ENCODE measurements around the gene PTPRT. TPM values are rescaled to one million over a fixed set of nuclear protein-coding genes. Genes with fewer than 3 reads are reported as not detected.

PTPRT gene
- total RNA-seq, 1 experiment from 2014 or later: 0.13 TPM

- no peak overlapping the region for H3K27ac Mint-ChIP-seq
- H3K79me1 ChIP-seq (ENCODE audit: insufficient read depth, low read depth, low read length, poor library complexity, severe bottlenecking): no peaks in the 10 kb centered on the region
- H2BK15ac ChIP-seq (ENCODE audit: low read depth, low read length): no peak overlapping the region
- no peak overlapping the region for H2BK20ac ChIP-seq (ENCODE audit: low read depth, low read length, poor library complexity, severe bottlenecking)
- H2AK5ac ChIP-seq (ENCODE audit: insufficient read length, low read length): no peak overlapping the region
- no peaks in the 10 kb centered on the region for H3K4me1 ChIP-seq (ENCODE audit: insufficient read depth, low read length)
- no peak overlapping the region for H2BK12ac ChIP-seq (ENCODE audit: insufficient read length, low read depth, low read length)
- no peaks in the 10 kb centered on the region for H3K23me2 ChIP-seq (ENCODE audit: insufficient read length, low read depth, low read length, poor library complexity, severe bottlenecking)
- no peak overlapping the region for H3K23ac ChIP-seq (ENCODE audit: insufficient read length, low read depth, low read length)
- H4K8ac ChIP-seq (replicated peaks; ENCODE audit: insufficient read length, low read depth, low read length): no peak overlapping the region
- no peak overlapping the region for H3K18ac ChIP-seq (ENCODE audit: insufficient read length, low read depth, low read length)
- no peak overlapping the region for H2BK120ac ChIP-seq (ENCODE audit: low read depth, low read length, poor library complexity, severe bottlenecking)
- TF ChIP-seq CTCF (conservative IDR thresholded peaks at IDR 0.05): no peak
- peaks cover 2 to 3% of the 10 kb centered on the region in 2 experiments; a peak in 3 of 5 replicates for H3K9me3 Mint-ChIP-seq
- H4K5ac ChIP-seq (ENCODE audit: insufficient read length, low read depth, low read length): no peak overlapping the region
- H3K4me2 ChIP-seq (ENCODE audit: insufficient read depth, insufficient read length, low read length): no peak overlapping the region
- no peaks in the 10 kb centered on the region; a peak in 1 of 4 replicates for H3K4me1 Mint-ChIP-seq
- no peaks in the 10 kb centered on the region for H3K27me3 ChIP-seq (ENCODE audit: insufficient read depth, low read length)
- no peak overlapping the region for H3K27ac ChIP-seq (ENCODE audit: insufficient read length, low read depth, low read length)
- no peak overlapping the region for H3K56ac ChIP-seq (ENCODE audit: insufficient read length, low read depth, low read length)
- no peaks in the 10 kb centered on the region for H4K20me1 ChIP-seq (ENCODE audit: control insufficient read depth, insufficient read depth, insufficient read length)
- H3K79me2 ChIP-seq (ENCODE audit: insufficient read depth, low read length): no peaks in the 10 kb centered on the region
- H3K9me3 ChIP-seq (ENCODE audit: control insufficient read depth, low read depth, low read length): peaks cover 5% of the 10 kb centered on the region
- no peak overlapping the region for H4K91ac ChIP-seq (ENCODE audit: insufficient read length, low read depth, low read length)
- no peak overlapping the region for H3K4ac ChIP-seq (ENCODE audit: low read depth, low read length)
- no peak for DNase-seq
- no CpG with 5 or more reads among the region's 2 CpGs for WGBS (ENCODE audit: extremely low coverage, insufficient read length, low lambda C conversion rate)
- no peak overlapping the region for H3K4me3 Mint-ChIP-seq
- H2BK5ac ChIP-seq (ENCODE audit: insufficient read length, low read length): no peak overlapping the region
- H2AFZ ChIP-seq (ENCODE audit: low read length): no peak overlapping the region
- H3K36me3 Mint-ChIP-seq (ENCODE audit: insufficient read depth in 1 of 3, low read depth in 3 of 3): no peaks in the 10 kb centered on the region; a peak in 1 of 7 replicates
- no peak overlapping the region for H3K9ac ChIP-seq (ENCODE audit: extremely low read depth, insufficient read length, low read length)
- no peak overlapping the region for H3T11ph ChIP-seq (ENCODE audit: low read length)
- H3K27me3 Mint-ChIP-seq (ENCODE audit: low read depth): peaks cover 31% of the 10 kb centered on the region
- no peak overlapping the region for H3K14ac ChIP-seq (ENCODE audit: insufficient read depth, low read length)
These were observed 13.0 kb downstream of the PTPRT start for GRCh38 chr20:43176726-43177125.
